Measurements from ENCODE around the gene MICA. TPM values are rescaled to one million over a fixed set of nuclear protein-coding genes. Genes with fewer than 3 reads are reported as not detected.

Gene MICA
- 45.9 and 164 TPM in 2 replicates for total RNA-seq

GRCh38 chr6:31403283-31404060 is at the start of gene MICA:
Gene MICA (plus strand): TSS chr6:31403595. CDS start chr6:31403633, 38 bp downstream.

GRCh38 chr6:31356946-31357466 is 46.4 kb upstream of the MICA start, which contains the start of gene HLA-B:
Gene HLA-B (minus strand): TSS chr6:31357179. CDS start chr6:31357158, 21 bp downstream.

Other genes starting within 250 kb of the MICA start
- gene CCHCR1, start 245.8 kb upstream of the MICA start, total RNA-seq: 13.7 and 14.9 TPM in 2 replicates
- 5.4 and 7.9 TPM in 2 replicates for gene TCF19, start 245.0 kb upstream of the MICA start, total RNA-seq
- gene POU5F1, start 232.9 kb upstream of the MICA start, total RNA-seq: 0.66 and 1.3 TPM in 2 replicates
- gene HLA-C, start 131.5 kb upstream of the MICA start, total RNA-seq: 210 and 957 TPM in 2 replicates
- 299 and 693 TPM in 2 replicates for gene HLA-B, start 46.4 kb upstream of the MICA start, total RNA-seq
- 14.8 and 15.8 TPM in 2 replicates for gene MICB, start 94.5 kb downstream of the MICA start, total RNA-seq
- not detected in 2 replicates for gene MCCD1, start 125.4 kb downstream of the MICA start, total RNA-seq
- gene DDX39B, start 138.4 kb downstream of the MICA start, total RNA-seq: 221 and 228 TPM in 2 replicates
- 1.5 and 4.3 TPM in 2 replicates for gene ATP6V1G2, start 143.0 kb downstream of the MICA start, total RNA-seq
- gene NFKBIL1, start 144.0 kb downstream of the MICA start, total RNA-seq: 22.7 and 27.5 TPM in 2 replicates
- gene LTA, start 168.7 kb downstream of the MICA start, total RNA-seq: not detected in 2 replicates
- not detected in 2 replicates for gene TNF, start 172.0 kb downstream of the MICA start, total RNA-seq
- not detected in 2 replicates for gene LTB, start 178.8 kb downstream of the MICA start, total RNA-seq
- gene LST1, start 182.7 kb downstream of the MICA start, total RNA-seq: 0.23 TPM in 1 of 2 replicates, not detected in the other
- not detected in 2 replicates for gene NCR3, start 189.4 kb downstream of the MICA start, total RNA-seq
- gene AIF1, start 211.6 kb downstream of the MICA start, total RNA-seq: not detected in 2 replicates
- 61.8 and 76.9 TPM in 2 replicates for gene PRRC2A, start 217.1 kb downstream of the MICA start, total RNA-seq
- gene BAG6, start 249.1 kb downstream of the MICA start, total RNA-seq: 194 and 208 TPM in 2 replicates

Data from smooth muscle cell of the pulmonary artery (primary cell).